GM19438 (cell line): Measurements from ENCODE around the gene RAPGEF2.

Experiments
- ATAC-seq: cut with Tn5 transposase; IDR thresholded peaks from one replicate; pipeline ENCODE4 v1.9.1; 2021; ENCODE audit warnings: low read depth; ENCODE audit not compliant: unreplicated experiment

RAPGEF2 gene

GRCh38 chr4:159269116-159269515, 166.2 kb downstream of the RAPGEF2 start:
- no peak for ATAC-seq

GRCh38 chr4:159269956-159270355, 167.1 kb downstream of the RAPGEF2 start:
- no peak for ATAC-seq

GRCh38 chr4:159271856-159272255, 169.0 kb downstream of the RAPGEF2 start:
- ATAC-seq: no peak

- ATAC-seq: no peak
These were observed 169.6 kb downstream of the RAPGEF2 start for GRCh38 chr4:159272273-159273140.

GRCh38 chr4:159273141-159273438, 170.2 kb downstream of the RAPGEF2 start:
- no peak for ATAC-seq

- ATAC-seq: no peak
These were observed 171.0 kb downstream of the RAPGEF2 start for GRCh38 chr4:159273841-159274240.

- ATAC-seq: no peak
These were observed 175.5 kb downstream of the RAPGEF2 start for GRCh38 chr4:159278399-159278798.

- no peak for ATAC-seq
These were observed 176.2 kb downstream of the RAPGEF2 start for GRCh38 chr4:159279084-159279483.

GRCh38 chr4:159280442-159281172, 177.7 kb downstream of the RAPGEF2 start:
- ATAC-seq: no peak

- ATAC-seq: no peak
These were observed 178.9 kb downstream of the RAPGEF2 start for GRCh38 chr4:159281771-159282170.

GRCh38 chr4:159282329-159282728, 179.4 kb downstream of the RAPGEF2 start:
- ATAC-seq: no peak

GRCh38 chr4:159282944-159283343, 180.1 kb downstream of the RAPGEF2 start:
- ATAC-seq: no peak

- no peak for ATAC-seq
These were observed 180.8 kb downstream of the RAPGEF2 start for GRCh38 chr4:159283696-159284095.

GRCh38 chr4:159284113-159284512, 181.2 kb downstream of the RAPGEF2 start:
- ATAC-seq: no peak

GRCh38 chr4:159284733-159285132, 181.9 kb downstream of the RAPGEF2 start:
- no peak for ATAC-seq

- no peak for ATAC-seq
These were observed 184.9 kb downstream of the RAPGEF2 start for GRCh38 chr4:159287767-159288166.

GRCh38 chr4:159289682-159290081, 186.8 kb downstream of the RAPGEF2 start:
- no peak for ATAC-seq

GRCh38 chr4:159290321-159291030, 187.6 kb downstream of the RAPGEF2 start:
- no peak for ATAC-seq

- no peak for ATAC-seq
These were observed 188.3 kb downstream of the RAPGEF2 start for GRCh38 chr4:159291176-159291575.

GRCh38 chr4:159292137-159292896, 189.4 kb downstream of the RAPGEF2 start:
- ATAC-seq: no peak
